ENCODE measurements around the gene ATP5F1D. TPM values are rescaled to one million over a fixed set of nuclear protein-coding genes. Genes with fewer than 3 reads are reported as not detected.
"Not testable (repeated sequence)": the region's sequence is repeated elsewhere in the genome, so short reads cannot be mapped to it uniquely, and the experiment has no call there.

The ATP5F1D gene
- total RNA-seq: 100 to 1,000 TPM; 540 to 639 TPM
- long read RNA-seq, transcript ATP5F1D-201 (4 exons, 997 nt): major isoform, 94 of 179 reads
- long read RNA-seq, transcript ATP5F1D-202 (5 exons, 704 nt): minor isoform, 75 of 179 reads
- long read RNA-seq, partial matches to known transcripts: 1 of 179 reads
- long read RNA-seq, other reads (novel, unspliced or antisense): 4 of 179 reads

DNA sequence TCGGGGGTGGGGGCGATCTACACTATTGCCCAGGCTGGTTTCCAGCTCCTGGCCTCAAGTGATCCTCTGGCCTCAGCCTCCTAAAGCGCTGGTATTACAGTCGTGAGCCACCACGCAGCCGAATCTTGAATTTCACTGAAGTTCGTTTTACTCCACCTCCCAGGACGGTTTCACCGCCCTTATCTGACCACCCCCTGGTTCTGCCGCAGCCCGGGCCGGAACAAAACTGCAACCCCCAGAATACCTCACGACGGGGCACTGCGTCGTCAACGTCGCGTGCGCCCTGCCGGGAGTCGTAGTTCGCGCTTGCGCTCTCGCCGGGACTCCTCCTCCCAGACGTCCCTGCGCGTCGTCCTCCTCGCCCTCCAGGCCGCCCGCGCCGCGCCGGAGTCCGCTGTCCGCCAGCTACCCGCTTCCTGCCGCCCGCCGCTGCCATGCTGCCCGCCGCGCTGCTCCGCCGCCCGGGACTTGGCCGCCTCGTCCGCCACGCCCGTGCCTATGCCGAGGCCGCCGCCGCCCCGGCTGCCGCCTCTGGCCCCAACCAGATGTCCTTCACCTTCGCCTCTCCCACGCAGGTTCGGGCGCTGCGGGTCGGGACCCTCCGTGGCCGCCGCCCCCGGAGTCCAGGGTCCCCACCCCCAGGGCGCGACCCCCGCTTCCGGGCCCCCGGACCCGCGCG is at the start of gene ATP5F1D:
ATP5F1D (plus strand) TSS at position 335 of the 679 bp plus-strand sequence; CDS start at position 435, 100 bp downstream.
- peak; percentile 96 for DNase-seq
- peak; percentile 64 for ATAC-seq
- intact Hi-C loops (cut with DNase I): loop anchor here in 1 of 2 donors (2.0 kb wide), 1 partner anchor 25 kb away; no protein-coding TSS in a partner anchor

DNA sequence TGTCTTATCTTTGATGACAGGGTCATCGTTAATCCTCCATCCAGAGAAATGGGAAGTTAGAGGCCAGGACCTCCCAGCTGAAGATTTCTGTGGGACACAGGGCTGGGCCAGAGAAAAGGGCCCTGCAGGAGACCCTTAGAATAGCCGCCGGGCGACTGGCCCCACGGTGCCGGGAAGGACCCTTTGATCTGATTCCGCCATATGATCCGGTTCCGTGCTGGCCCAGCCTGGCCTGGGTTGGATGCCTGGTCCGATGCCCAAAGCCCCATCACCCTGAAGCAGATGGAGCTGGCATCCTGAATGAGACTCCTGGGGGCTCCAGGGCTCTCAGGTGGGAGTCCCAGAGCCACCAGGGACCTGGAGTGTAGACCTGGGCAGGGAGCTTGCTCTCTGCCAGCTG is 42.0 kb upstream of the ATP5F1D start:
- ATAC-seq: no peak
- no peak for DNase-seq
- intact Hi-C loops (cut with DNase I): no loop called here

GRCh38 chr19:1200614-1201013 is 40.9 kb upstream of the ATP5F1D start:
- ATAC-seq; DNase-seq; intact Hi-C loops (cut with DNase I): not testable (repeated sequence)

- intact Hi-C loops (cut with DNase I): no loop called here
- peak; percentile 91 to 95 for ATAC-seq
Measured at GRCh38 chr19:1205114-1206099, 36.1 kb upstream of the ATP5F1D start, which contains the start of gene STK11. TSS of gene STK11 (plus strand) at chr19:1205778. CDS start at chr19:1206914, 1,136 bp downstream.

GRCh38 chr19:1206150-1206863 is 35.2 kb upstream of the ATP5F1D start:
- DNase-seq: no peak
- intact Hi-C loops (cut with DNase I): no loop called here
- ATAC-seq: no peak

More at GRCh38 chr19:1205114-1206099, 36.1 kb upstream of the ATP5F1D start, which contains the start of gene STK11:
- DNase-seq: peak; percentile 99

DNA sequence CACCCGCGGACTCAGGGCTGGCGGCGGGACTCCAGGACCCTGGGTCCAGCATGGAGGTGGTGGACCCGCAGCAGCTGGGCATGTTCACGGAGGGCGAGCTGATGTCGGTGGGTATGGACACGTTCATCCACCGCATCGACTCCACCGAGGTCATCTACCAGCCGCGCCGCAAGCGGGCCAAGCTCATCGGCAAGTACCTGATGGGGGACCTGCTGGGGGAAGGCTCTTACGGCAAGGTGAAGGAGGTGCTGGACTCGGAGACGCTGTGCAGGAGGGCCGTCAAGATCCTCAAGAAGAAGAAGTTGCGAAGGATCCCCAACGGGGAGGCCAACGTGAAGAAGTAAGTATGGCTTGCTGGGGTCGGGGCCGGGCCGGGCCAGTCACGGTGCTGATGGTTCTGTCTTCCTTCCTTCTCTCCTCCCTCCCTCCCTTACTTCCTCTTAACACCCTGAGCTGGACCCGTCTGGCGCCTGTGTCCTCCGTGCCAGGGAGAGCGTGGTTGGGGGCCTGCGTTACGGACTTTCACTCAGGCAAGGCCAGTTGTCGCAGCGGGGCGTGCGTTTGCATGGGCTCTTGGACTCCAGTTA is 34.6 kb upstream of the ATP5F1D start:
- intact Hi-C loops (cut with DNase I): no loop called here
- ATAC-seq: peak; percentile 4 to 16
- DNase-seq: peak; percentile 37

GRCh38 chr19:1208830-1209229 is 32.7 kb upstream of the ATP5F1D start:
- ATAC-seq; DNase-seq; intact Hi-C loops (cut with DNase I): not testable (repeated sequence)

DNA sequence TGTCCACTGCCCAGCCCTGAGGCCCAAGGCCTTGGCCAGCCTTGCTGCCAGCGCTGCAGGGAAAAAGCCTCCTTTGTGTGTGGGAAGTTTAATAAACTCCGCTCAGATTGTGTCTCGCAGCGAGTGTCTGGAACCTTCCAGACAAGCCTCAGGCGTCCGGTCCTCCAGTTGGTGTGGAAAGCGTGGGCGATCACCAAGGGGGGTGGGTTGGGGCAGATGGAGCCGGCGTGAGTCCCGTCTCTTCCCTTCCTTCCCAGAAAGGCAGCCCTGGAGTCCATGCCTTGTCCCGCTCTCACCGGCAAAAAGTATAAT is 31.4 kb upstream of the ATP5F1D start:
- DNase-seq: no peak
- intact Hi-C loops (cut with DNase I): no loop called here
- ATAC-seq: no peak

DNA sequence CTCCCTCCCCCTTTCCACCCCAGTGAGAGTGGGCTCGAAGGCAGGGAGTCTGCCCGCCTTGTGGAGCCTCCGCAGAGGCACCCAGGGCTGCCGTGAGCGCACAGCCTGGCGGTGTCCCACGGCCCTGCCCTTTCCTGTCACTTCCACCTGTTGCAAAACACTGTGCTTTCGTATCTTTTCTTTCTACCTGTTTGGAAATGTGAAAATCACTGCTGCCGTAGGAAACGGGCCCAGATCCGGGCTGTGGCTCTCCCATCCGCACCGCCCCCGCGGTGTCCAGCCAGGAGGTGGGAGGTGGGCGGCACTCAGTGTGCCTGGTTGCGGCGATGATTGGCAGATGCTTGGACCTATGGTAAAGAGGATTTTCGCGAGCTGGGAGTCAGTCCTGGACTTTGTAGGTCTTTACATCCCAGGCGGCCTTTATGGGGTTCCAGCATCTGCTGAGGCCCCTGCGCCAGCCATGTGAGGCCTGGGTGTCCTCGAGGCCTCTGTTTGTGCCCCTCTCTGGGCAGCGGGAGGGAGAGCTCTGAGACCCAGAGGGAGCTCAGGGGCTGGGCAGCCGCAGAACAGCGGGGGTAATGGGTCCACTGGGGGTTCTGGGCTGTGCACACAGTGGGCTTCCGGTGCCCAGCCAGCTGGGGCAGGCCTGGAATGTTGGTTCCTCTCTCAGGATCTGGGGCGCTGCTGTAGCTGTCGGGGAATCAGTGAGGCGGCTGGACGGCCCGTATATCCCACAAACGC is 29.9 kb upstream of the ATP5F1D start:
- DNase-seq (peak; percentile 40), ATAC-seq (no peak)
- intact Hi-C loops (cut with DNase I): no loop called here

DNA sequence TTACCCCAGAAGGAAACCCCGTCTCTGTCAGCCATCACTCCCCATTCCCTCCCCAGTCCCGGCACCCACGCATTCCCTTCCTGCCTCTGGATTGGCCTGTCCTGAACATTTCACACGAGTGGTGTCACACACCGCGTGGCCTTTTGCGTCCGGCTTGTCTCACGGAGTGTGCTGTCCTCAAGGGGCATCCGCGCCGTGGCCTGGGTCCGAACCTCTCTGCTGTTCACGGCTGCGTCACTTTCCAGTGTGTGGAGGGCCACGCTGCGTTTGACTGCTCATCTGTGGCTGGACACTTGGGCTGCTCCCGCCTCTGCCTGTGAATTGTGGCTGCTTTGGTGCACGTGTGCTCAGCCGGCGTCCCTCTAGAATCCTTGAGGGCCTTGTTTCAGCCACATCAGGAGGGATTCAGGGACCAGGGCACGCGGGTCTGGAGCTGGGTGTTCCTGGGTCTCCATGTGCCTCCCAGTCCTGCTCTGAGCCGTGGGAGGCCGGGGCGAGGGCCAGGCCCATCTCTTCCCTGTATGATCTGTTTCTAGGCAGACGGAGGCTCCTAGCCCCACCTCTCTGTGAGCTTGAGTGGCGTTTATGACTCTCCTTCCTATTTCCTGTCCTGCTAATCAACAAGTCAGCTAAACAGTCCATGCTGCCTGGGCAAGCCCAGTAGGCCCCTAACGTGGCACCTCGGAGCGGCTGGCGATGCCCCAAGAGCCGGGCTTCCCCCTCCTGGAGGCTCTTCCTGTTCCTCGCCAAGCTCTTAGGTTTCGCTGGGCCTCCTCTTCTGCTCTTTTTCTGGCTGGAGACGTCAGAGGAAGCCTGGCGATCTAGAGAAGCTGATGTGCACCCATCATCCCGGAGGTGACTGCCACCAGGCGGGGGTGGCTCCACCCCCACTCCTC is 27.9 kb upstream of the ATP5F1D start:
- DNase-seq: peak; percentile 76
- ATAC-seq: peak; percentile 55 to 65
- intact Hi-C loops (cut with DNase I): no loop called here

- intact Hi-C loops (cut with DNase I): no loop called here
- DNase-seq (no peak), ATAC-seq (peak; percentile 0 to 1)
Measured at GRCh38 chr19:1214299-1214861, 27.2 kb upstream of the ATP5F1D start.

DNA sequence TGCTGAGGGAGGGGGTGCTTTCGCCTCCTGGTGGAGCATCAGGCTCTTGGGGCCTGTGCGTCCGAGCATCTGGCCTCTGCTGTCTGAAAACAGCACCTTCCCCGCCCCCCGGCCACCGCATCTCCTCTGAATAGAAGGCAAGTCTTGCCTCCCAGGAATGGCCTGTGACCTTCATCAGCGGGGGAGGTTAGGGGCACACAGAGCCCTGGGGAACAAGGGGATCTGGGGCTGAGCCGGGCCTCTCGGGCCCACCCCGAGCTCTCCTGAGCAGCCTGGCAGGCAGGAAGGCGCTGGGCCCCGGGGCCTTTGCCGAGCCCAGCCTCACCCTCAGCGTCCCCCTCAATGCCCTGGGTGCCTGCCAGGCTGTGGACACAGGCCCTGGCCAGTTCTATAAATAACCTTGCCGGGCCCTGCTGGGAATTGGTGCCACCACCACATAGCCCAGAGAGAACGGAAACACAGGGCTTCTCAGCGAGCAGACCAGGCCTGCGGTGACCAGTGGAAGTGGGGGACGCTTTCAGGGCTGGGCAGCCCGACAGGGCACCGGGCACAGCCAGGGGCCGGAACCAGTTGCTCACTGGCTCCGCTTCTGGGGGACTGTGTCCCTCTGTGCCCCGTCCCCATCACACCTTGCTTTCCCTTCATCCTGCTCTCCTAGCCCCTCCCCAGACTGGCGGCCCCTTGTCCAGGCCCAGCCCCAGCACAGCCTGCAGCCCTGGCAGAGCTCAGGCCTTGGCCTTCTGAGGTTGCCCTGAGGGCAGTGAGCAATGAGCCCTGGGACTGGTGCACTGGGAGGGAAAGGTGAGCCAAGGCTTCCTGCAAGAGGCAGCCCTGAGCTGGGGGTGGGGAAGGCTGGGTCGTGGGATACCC is 26.5 kb upstream of the ATP5F1D start:
- intact Hi-C loops (cut with DNase I): no loop called here
- peak; percentile 77 for DNase-seq
- peak; percentile 68 to 75 for ATAC-seq

DNA sequence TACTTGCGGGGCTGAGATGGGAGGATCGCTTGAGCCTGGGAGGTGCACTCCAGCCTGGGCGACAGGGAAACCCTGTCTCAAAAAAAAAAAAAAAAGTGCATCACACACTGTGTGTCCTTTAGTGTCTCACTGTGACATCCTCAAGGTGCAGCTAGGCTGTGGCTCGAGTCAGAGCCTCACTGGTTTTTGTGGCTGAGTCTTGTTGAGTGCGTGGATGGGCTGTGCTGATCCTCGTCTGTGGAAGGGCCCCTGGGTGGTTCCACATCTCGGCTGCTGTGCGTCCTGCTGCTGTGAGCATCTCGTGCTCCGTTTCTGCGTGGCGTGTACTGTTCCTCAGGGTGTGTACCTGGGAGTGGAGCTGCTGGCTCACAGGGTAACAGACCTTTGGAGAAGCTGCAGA is 24.8 kb upstream of the ATP5F1D start:
- DNase-seq: no peak
- intact Hi-C loops (cut with DNase I): no loop called here
- no peak for ATAC-seq

DNA sequence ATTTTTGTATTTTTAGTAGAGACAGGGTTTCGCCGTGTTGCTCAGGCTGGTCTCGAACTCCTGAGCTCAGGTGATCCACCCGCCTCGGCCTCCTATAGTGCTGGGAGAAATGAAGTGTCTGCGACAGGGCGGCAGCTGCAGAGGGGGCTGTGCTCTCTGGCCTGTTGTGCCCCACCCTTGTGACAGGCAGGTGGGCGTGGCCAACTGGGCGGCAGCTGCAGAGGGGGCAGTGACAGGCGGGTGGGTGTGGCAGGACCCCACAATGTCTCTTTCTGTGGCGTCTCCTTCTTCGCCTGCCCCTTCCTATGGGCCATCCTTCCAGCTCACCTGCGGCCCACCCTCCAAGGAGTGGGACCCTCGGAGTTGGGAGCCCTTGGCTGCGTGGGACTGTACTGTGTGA is 24.2 kb upstream of the ATP5F1D start:
- ATAC-seq (no peak), DNase-seq (no peak)
- intact Hi-C loops (cut with DNase I): no loop called here

DNA sequence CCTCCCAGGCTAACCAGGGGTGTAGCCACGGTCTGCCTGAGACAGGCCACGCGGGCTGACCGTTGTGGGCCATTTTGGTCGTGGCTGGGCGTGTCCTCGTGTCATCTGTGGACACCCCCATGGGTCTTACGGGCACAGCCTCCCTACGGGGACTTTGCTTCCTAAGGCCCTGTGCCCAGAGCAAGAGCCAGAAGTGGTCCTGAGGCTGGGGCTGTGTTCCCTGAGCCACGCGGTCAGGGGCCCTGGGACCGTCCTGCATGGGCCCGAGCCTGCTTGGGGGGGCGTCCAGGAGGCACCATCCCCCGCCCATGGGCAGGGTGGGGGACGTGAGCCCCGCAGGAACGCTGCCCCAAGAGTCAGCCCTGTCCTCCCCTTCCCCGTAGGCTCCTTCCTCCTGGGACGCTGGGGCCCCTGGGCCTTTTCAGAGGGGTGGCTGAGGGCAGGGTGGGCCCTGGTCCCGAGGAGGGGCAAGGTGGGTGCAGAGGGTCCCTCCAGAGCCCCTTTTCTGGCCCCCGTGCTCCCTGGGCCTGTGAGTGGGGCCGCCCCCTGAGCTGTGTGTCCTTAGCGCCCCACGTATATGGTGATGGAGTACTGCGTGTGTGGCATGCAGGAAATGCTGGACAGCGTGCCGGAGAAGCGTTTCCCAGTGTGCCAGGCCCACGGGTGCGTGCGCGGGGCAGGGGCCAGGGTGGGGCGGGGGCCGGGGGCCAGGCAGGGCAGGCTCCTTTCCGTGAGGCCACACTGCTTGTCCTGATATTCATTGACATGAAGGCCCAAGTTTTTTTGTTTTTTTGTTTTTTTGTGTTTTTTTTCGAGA is 22.6 kb upstream of the ATP5F1D start:
- ATAC-seq (no peak), DNase-seq (no peak)
- intact Hi-C loops (cut with DNase I): no loop called here

All from left cardiac atrium (tissue), 4 donors.